Measurements from ENCODE around the gene GPR37L1.

The GPR37L1 gene

DNA sequence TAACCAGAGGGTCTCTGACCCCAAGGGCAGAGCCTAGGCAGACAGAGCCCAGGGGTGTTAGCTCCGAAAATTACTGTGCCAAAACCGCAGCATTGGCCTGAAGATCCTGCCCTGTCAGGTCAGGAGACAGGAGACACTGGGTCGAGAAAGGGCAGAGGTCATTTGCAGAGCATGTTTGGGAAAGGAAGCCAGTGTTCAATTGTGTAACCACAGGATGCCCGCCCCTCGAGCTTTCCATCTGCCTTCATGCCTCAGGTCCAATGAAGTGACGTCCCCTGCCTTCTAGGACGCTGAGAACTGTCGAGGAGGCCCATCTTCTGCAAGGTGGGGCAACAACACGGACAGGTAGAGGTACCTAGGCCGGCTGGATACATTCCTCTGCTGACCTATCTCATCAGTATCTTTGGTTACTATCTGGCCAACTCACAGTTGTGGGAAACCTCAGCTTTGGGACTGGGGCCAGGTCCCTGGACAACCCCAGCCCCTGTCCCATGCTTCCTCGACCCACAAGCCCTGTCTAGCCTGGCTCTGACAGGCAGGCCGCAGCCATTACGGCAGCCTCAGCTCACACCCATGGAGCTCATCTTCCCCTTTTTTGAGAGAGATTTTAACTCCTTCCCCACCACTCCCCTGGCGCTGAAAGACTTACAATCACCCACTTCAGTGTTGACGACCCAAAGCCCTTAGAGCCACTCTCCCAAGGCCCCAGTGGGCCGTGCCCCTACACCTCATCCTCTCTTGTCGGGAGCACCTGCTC, 20.5 kb downstream of the GPR37L1 start (continued):
- TF ChIP-seq ZNF146 (tag by site-specific recombination; IDR thresholded peaks at IDR 0.05) = no peak
- TF ChIP-seq ZNF514 (tag by site-specific recombination; IDR thresholded peaks at IDR 0.05) = no peak
- no peak for TF ChIP-seq ZNF660 (tag by site-specific recombination; IDR thresholded peaks at IDR 0.05)
- no peak for TF ChIP-seq ZNF112 (tag by site-specific recombination; IDR thresholded peaks at IDR 0.05)
- TF ChIP-seq ZNF202 (tag by site-specific recombination; IDR thresholded peaks at IDR 0.05; ENCODE audit: borderline replicate concordance) = no peak
- no peak for TF ChIP-seq ZNF48 (tag by site-specific recombination; IDR thresholded peaks at IDR 0.05)
- TF ChIP-seq ZNF768 (tag by site-specific recombination; IDR thresholded peaks at IDR 0.05) = no peak
- no peak for TF ChIP-seq ZFP69B (tag by site-specific recombination; IDR thresholded peaks at IDR 0.05)
- TF ChIP-seq ZNF76 (tag by site-specific recombination; IDR thresholded peaks at IDR 0.05; ENCODE audit: borderline replicate concordance, low read depth) = peak; percentile 85
- no peak for TF ChIP-seq MZF1 (tag by site-specific recombination; IDR thresholded peaks at IDR 0.05; ENCODE audit: borderline replicate concordance)
- TF ChIP-seq ZFP3 (tag by site-specific recombination; IDR thresholded peaks at IDR 0.05; ENCODE audit: low read depth) = no peak
- TF ChIP-seq, protein P1, sequence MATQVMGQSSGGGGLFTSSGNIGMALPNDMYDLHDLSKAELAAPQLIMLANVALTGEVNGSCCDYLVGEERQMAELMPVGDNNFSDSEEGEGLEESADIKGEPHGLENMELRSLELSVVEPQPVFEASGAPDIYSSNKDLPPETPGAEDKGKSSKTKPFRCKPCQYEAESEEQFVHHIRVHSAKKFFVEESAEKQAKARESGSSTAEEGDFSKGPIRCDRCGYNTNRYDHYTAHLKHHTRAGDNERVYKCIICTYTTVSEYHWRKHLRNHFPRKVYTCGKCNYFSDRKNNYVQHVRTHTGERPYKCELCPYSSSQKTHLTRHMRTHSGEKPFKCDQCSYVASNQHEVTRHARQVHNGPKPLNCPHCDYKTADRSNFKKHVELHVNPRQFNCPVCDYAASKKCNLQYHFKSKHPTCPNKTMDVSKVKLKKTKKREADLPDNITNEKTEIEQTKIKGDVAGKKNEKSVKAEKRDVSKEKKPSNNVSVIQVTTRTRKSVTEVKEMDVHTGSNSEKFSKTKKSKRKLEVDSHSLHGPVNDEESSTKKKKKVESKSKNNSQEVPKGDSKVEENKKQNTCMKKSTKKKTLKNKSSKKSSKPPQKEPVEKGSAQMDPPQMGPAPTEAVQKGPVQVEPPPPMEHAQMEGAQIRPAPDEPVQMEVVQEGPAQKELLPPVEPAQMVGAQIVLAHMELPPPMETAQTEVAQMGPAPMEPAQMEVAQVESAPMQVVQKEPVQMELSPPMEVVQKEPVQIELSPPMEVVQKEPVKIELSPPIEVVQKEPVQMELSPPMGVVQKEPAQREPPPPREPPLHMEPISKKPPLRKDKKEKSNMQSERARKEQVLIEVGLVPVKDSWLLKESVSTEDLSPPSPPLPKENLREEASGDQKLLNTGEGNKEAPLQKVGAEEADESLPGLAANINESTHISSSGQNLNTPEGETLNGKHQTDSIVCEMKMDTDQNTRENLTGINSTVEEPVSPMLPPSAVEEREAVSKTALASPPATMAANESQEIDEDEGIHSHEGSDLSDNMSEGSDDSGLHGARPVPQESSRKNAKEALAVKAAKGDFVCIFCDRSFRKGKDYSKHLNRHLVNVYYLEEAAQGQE (tag by site-specific recombination; IDR thresholded peaks at IDR 0.05) = no peak
- TF ChIP-seq ZNF544 (tag by site-specific recombination; IDR thresholded peaks at IDR 0.05) = no peak
- TF ChIP-seq ZNF571 (tag by site-specific recombination; IDR thresholded peaks at IDR 0.05) = no peak
- TF ChIP-seq EGR2 (tag by site-specific recombination; IDR thresholded peaks at IDR 0.05; ENCODE audit: low read depth) = no peak
- 0 out of 2 replicates have a peak, but pooled peaks have one; percentile 9 for TF ChIP-seq KLF1 (tag by site-specific recombination; IDR thresholded peaks at IDR 0.05)
- TF ChIP-seq, protein P2, sequence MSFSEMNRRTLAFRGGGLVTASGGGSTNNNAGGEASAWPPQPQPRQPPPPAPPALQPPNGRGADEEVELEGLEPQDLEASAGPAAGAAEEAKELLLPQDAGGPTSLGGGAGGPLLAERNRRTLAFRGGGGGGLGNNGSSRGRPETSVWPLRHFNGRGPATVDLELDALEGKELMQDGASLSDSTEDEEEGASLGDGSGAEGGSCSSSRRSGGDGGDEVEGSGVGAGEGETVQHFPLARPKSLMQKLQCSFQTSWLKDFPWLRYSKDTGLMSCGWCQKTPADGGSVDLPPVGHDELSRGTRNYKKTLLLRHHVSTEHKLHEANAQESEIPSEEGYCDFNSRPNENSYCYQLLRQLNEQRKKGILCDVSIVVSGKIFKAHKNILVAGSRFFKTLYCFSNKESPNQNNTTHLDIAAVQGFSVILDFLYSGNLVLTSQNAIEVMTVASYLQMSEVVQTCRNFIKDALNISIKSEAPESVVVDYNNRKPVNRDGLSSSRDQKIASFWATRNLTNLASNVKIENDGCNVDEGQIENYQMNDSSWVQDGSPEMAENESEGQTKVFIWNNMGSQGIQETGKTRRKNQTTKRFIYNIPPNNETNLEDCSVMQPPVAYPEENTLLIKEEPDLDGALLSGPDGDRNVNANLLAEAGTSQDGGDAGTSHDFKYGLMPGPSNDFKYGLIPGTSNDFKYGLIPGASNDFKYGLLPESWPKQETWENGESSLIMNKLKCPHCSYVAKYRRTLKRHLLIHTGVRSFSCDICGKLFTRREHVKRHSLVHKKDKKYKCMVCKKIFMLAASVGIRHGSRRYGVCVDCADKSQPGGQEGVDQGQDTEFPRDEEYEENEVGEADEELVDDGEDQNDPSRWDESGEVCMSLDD (tag by site-specific recombination; IDR thresholded peaks at IDR 0.05) = no peak

DNA sequence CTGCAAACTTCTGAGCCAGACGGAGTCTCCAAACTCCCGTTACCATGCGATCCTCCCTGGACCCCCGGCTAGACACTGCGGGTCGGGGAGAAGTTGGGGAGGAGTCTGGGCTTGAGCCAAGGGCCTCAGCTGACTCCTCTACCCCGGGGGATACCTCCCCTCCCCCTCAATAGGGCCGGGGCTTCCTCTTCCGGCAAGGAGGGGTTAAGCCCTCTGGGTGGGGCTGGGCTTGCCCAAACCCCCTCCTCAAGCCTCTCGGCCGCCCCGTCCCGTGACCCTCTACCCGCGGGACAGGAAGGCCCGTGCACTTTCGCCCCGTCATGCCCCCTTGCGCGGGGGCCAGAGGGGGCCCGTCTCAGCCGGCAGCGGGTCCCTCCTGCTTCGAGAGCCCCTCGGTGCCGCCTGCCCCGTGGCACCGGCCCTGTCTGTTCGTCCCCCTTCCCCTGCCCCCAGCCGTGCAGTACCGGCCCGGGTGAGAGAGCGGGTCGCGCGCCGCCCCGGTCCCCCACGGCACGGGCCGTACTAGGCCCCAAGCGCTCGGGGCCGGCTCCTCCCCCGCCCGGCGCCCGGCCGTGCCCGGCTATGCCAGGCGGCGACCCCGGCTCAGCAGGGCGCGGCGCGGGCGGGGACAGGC, 21.2 kb downstream of the GPR37L1 start:
- POLR2A ChIA-PET = interaction anchor here (1.0 to 2.4 kb wide), 2 partner anchors 11 to 12 kb away, joined by 3 to 8 read pairs; no protein-coding TSS in a partner anchor
- TF ChIP-seq ZFP41 (tag by site-specific recombination; IDR thresholded peaks at IDR 0.05; ENCODE audit: borderline replicate concordance) (no peak), ZBTB20 (tag by site-specific recombination; IDR thresholded peaks at IDR 0.05) (peak; percentile 88), ZNF174 (tag by site-specific recombination; IDR thresholded peaks at IDR 0.05) (no peak), ZEB2 (tag by site-specific recombination; IDR thresholded peaks at IDR 0.05) (peak; percentile 64), ZNF561 (tag by site-specific recombination; IDR thresholded peaks at IDR 0.05; ENCODE audit: borderline replicate concordance) (peak; percentile 60; the same call in 1 of the 2 replicates)
- TF ChIP-seq, protein P3, sequence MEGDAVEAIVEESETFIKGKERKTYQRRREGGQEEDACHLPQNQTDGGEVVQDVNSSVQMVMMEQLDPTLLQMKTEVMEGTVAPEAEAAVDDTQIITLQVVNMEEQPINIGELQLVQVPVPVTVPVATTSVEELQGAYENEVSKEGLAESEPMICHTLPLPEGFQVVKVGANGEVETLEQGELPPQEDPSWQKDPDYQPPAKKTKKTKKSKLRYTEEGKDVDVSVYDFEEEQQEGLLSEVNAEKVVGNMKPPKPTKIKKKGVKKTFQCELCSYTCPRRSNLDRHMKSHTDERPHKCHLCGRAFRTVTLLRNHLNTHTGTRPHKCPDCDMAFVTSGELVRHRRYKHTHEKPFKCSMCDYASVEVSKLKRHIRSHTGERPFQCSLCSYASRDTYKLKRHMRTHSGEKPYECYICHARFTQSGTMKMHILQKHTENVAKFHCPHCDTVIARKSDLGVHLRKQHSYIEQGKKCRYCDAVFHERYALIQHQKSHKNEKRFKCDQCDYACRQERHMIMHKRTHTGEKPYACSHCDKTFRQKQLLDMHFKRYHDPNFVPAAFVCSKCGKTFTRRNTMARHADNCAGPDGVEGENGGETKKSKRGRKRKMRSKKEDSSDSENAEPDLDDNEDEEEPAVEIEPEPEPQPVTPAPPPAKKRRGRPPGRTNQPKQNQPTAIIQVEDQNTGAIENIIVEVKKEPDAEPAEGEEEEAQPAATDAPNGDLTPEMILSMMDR (tag by site-specific recombination; IDR thresholded peaks at IDR 0.05) = peak; percentile 14; the same call in 1 of the 2 replicates
- TF ChIP-seq, protein P4, sequence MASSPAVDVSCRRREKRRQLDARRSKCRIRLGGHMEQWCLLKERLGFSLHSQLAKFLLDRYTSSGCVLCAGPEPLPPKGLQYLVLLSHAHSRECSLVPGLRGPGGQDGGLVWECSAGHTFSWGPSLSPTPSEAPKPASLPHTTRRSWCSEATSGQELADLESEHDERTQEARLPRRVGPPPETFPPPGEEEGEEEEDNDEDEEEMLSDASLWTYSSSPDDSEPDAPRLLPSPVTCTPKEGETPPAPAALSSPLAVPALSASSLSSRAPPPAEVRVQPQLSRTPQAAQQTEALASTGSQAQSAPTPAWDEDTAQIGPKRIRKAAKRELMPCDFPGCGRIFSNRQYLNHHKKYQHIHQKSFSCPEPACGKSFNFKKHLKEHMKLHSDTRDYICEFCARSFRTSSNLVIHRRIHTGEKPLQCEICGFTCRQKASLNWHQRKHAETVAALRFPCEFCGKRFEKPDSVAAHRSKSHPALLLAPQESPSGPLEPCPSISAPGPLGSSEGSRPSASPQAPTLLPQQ (tag by site-specific recombination; IDR thresholded peaks at IDR 0.05) = peak; percentile 31; the same call in 1 of the 2 replicates

More for the DNA sequence above, 21.2 kb downstream of the GPR37L1 start:
- no peaks in the 10 kb centered on the region for H3K9me3 ChIP-seq (ENCODE audit: control insufficient read depth, insufficient read depth, low read depth, low read length)
- H3K4me1 ChIP-seq (ENCODE audit: control insufficient read depth, insufficient read depth, low read length) = no peaks in the 10 kb centered on the region; the same call in 1 of the 2 replicates
- peak overlapping the region; percentile 79 for H3K4me3 ChIP-seq (ENCODE audit: low read depth, low read length)
- H3K36me3 ChIP-seq (ENCODE audit: control insufficient read depth in 2 of 2, insufficient read depth in 1 of 2, low read length in 2 of 2) = peaks cover 0 to 17% of the 10 kb centered on the region in 2 experiments; a peak in 1 of 3 replicates
- CTCF ChIA-PET = interaction anchor here (1.8 to 3.2 kb wide), 3 partner anchors 10 to 144 kb away, joined by 8 to 16 read pairs (median 11); no protein-coding TSS in a partner anchor
- peak overlapping the region; percentile 90 for H3K27ac ChIP-seq (ENCODE audit: extremely low read depth, low read depth, low read length)
